ENCODE data around the gene DNMT3A. TPM values are rescaled to one million over a fixed set of nuclear protein-coding genes. Genes with fewer than 3 reads are reported as not detected.
A peak's percentile ranks its signal among the peaks of the same experiment; 100 is the strongest.

DNMT3A gene
- total and polyA plus RNA-seq, 2 donors (not counting 3 experiments of a cell fraction or from before 2014, with no cell fraction given), result 23.3 to 71.7 TPM

DNA sequence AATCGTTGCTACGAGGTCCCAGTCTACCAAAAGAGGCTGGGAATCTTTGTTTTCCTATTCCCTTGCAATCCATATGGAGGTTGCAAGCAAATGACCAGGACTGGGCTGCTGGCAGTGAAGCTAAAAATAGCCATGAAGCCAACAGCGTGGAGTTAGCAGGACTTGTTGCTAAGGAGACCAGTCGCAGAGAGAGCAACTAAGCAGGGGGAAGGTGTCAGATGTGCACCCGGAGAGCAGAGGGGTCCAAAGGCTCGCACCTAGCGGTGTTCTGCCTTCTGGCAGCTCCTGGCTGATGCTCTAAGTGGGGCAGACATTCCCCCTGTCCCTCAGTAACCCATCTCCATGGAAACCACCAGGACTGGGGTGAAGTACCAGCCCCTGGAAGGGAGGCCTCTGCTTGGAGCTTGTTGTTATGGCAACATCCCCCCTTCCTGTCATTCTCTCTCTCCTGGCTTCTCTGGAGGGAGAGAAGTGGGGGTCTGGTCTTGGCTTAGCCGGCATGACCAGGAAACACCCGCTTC is 84.6 kb downstream of the DNMT3A start:
- Histone ChIP-seq H3K9me1 (replicated peaks; ENCODE audit: control insufficient read depth, extremely low read depth, insufficient read depth, low read length) (no peaks in the 10 kb centered on the region), H3K36me3 (ENCODE audit: control insufficient read depth in 2 of 2, extremely low read depth in 1 of 2, insufficient read depth in 2 of 2, low read length in 2 of 2) (peaks cover 0 to 2% of the 10 kb centered on the region in 2 experiments), H3K9me3 (replicated peaks; ENCODE audit: control insufficient read depth, insufficient read depth, low read length) (no peaks in the 10 kb centered on the region), H4K20me1 (replicated peaks; ENCODE audit: control insufficient read depth, extremely low read depth, insufficient read depth, low read length) (no peaks in the 10 kb centered on the region), H3K27ac (ENCODE audit: insufficient read depth, low read depth, low read length) (no peak overlapping the region), H2AFZ (ENCODE audit: low read depth, low read length) (no peak overlapping the region), H3K27me3 (ENCODE audit: control insufficient read depth in 2 of 2, insufficient read depth in 2 of 2, low read length in 2 of 2) (no peaks in the 10 kb centered on the region), H3K9ac (replicated peaks; ENCODE audit: extremely low read depth, insufficient read depth, low read length) (no peak overlapping the region), H3K4me3 (replicated peaks in 1 of 3; ENCODE audit: insufficient read depth in 1 of 3, low read depth in 1 of 3, low read length in 3 of 3) (no peak overlapping the region), H3K4me2 (ENCODE audit: insufficient read depth, low read length) (no peak overlapping the region), H3K4me1 (ENCODE audit: control insufficient read depth, extremely low read depth, insufficient read depth, low read length) (peaks cover 9% of the 10 kb centered on the region), H3K79me2 (ENCODE audit: control insufficient read depth, insufficient read depth, low read length) (no peaks in the 10 kb centered on the region)
- DNase-seq (ENCODE audit: low read depth, low spot score) (peak; percentile 44), FAIRE-seq (peak; percentile 4)
- ChIA-PET POLR2A (no interaction called here), CTCF (interaction anchor here (0.6 to 1.3 kb wide), 2 partner anchors 28 to 313 kb away, joined by 3 to 5 read pairs; no protein-coding TSS in a partner anchor)
- dilution Hi-C loops (cut with MboI; ENCODE audit: extremely low pct_ligation_motif_present, low sequenced_read_pairs), result no loop called here
- BruUV-seq (replicated peaks), result no TSS peak
- TF ChIP-seq POLR2A (IDR thresholded peaks at IDR 0.05; ENCODE audit: low read depth, low read length), result no peak
- TF ChIP-seq FOS (IDR thresholded peaks at IDR 0.05; ENCODE audit: borderline replicate concordance, insufficient read depth, low read length), result no peak
- no peak for TF ChIP-seq GATA2 (IDR thresholded peaks at IDR 0.05; ENCODE audit: insufficient read depth, insufficient read length, low read depth, low read length)
- no peak for TF ChIP-seq MYC (IDR thresholded peaks at IDR 0.05; ENCODE audit: low read depth, low read length)
- TF ChIP-seq POLR2AphosphoS5 (IDR thresholded peaks at IDR 0.05; ENCODE audit: insufficient read depth, low read depth, low read length), result no peak
- no peak for TF ChIP-seq EZH2 (IDR thresholded peaks at IDR 0.05; ENCODE audit: borderline replicate concordance, low read depth, low read length, severe bottlenecking)
- TF ChIP-seq JUN (IDR thresholded peaks at IDR 0.05; ENCODE audit: borderline replicate concordance, insufficient read depth, insufficient read length, low read depth), result no peak
- TF ChIP-seq, protein P1, sequence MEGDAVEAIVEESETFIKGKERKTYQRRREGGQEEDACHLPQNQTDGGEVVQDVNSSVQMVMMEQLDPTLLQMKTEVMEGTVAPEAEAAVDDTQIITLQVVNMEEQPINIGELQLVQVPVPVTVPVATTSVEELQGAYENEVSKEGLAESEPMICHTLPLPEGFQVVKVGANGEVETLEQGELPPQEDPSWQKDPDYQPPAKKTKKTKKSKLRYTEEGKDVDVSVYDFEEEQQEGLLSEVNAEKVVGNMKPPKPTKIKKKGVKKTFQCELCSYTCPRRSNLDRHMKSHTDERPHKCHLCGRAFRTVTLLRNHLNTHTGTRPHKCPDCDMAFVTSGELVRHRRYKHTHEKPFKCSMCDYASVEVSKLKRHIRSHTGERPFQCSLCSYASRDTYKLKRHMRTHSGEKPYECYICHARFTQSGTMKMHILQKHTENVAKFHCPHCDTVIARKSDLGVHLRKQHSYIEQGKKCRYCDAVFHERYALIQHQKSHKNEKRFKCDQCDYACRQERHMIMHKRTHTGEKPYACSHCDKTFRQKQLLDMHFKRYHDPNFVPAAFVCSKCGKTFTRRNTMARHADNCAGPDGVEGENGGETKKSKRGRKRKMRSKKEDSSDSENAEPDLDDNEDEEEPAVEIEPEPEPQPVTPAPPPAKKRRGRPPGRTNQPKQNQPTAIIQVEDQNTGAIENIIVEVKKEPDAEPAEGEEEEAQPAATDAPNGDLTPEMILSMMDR (IDR thresholded peaks at IDR 0.05; ENCODE audit: extremely low read depth in 1 of 2, insufficient read depth in 1 of 2, low read depth in 1 of 2, low read length in 2 of 2), result no peak
- no peak for TF ChIP-seq MAX (IDR thresholded peaks at IDR 0.05; ENCODE audit: insufficient read depth, insufficient read length)
- intact Hi-C loops (cut with micrococcal nuclease), result loop anchor here (1.0 kb wide), 1 partner anchor 38 kb away; no protein-coding TSS in a partner anchor
